HepG2 (cell line): ENCODE data around the gene STK36. TPM values are rescaled to one million over a fixed set of nuclear protein-coding genes. Genes with fewer than 3 reads are reported as not detected.
A peak's percentile ranks its signal among the peaks of the same experiment; 100 is the strongest.

ENCODE experiments used
- CREB1 ChIP-seq, 2 experiments: fragments of 450-650 bp in 1 of 2; IDR thresholded peaks; 2 replicates each; pipeline ENCODE4 v1.6.1; 2016 to 2017; ENCODE audit warnings: control low read depth in 1 of 2, mild to moderate bottlenecking in 1 of 2, missing compliant biosample characterization in 1 of 2, missing genetic modification characterization in 1 of 2
- HMG20B ChIP-seq: conservative IDR thresholded peaks from 2 replicates; pipeline ENCODE4 v1.6.1; 2016; ENCODE audit warnings: missing genetic modification reagents, missing compliant biosample characterization
- HNRNPUL1 ChIP-seq: fragments of 200-400 bp; formaldehyde crosslinking; IDR thresholded peaks from 2 replicates; pipeline ENCODE4 v1.6.1; 2017; ENCODE audit warnings: low read depth, mild to moderate bottlenecking, low read length, moderate library complexity
- KAT8 ChIP-seq: IDR thresholded peaks from 2 replicates; pipeline ENCODE4 v1.6.1; 2016; ENCODE audit warnings: missing genetic modification reagents, missing compliant biosample characterization
- NFATC3 ChIP-seq: sonication (generic); formaldehyde crosslinking; IDR thresholded peaks from 2 replicates; pipeline ENCODE4 v1.5.1; 2020; ENCODE audit warnings: mild to moderate bottlenecking, missing genetic modification reagents
- NFIB ChIP-seq: sonication (generic); formaldehyde crosslinking; IDR thresholded peaks from 2 replicates; pipeline ENCODE4 v1.9.0; 2021; ENCODE audit warnings: missing genetic modification reagents, mild to moderate bottlenecking, borderline replicate concordance
- NR2F6 ChIP-seq, 2 experiments: IDR thresholded peaks; 2 replicates each; pipeline ENCODE4 v1.6.1; 2016; ENCODE audit warnings: antibody characterized with exemption in 1 of 2, mild to moderate bottlenecking in 1 of 2
- RXRA ChIP-seq: sonication (generic); formaldehyde crosslinking; IDR thresholded peaks from 2 replicates; pipeline ENCODE4 v1.5.1; 2020; ENCODE audit warnings: missing genetic modification reagents
- ZFP62 ChIP-seq: sonication (generic); formaldehyde crosslinking; IDR thresholded peaks from 2 replicates; pipeline ENCODE4 v1.4.0; 2020; ENCODE audit warnings: missing genetic modification reagents
- ZNF614 ChIP-seq: IDR thresholded peaks from 2 replicates; pipeline ENCODE4 v1.6.1; 2018; ENCODE audit warnings: missing biosample characterization, missing genetic modification reagents, inconsistent platforms, borderline replicate concordance
- polyA plus RNA-seq, 8 experiments: library from polyadenylated mRNA; depleted of rRNA in 3 of 8; stranded (reverse) in 7 of 8; unstranded in 1 of 8; fragments of >200 nt; fragmentation: Illumina TruSeq in 4 of 8; extraction: Trizol in 4 of 8; gene quantifications; 2 replicates each; pipeline versions ENCODE4 v1.2.1 to v1.2.3, GENCODE V29; 2011 to 2016; ENCODE audit warnings: low read depth in 4 of 8, missing spikeins in 1 of 8, mixed read lengths in 1 of 8; ENCODE audit not compliant: insufficient read depth in 1 of 8
- total RNA-seq, 5 experiments: library from RNA; depleted of rRNA; stranded (reverse); fragments of >200 nt; fragmentation: Illumina TruSeq; extraction: Trizol; gene quantifications; 2 replicates each; pipeline ENCODE4 v1.2.3, GENCODE V29; 2016; ENCODE audit warnings: low read depth in 1 of 5
- TF ChIP-seq, protein P1 (sequence below): sonication (generic); formaldehyde crosslinking; IDR thresholded peaks from 2 replicates; pipeline ENCODE4 v1.9.0; 2021; ENCODE audit warnings: missing genetic modification reagents, borderline replicate concordance
- TF ChIP-seq, protein P2 (sequence below): sonication (generic); formaldehyde crosslinking; conservative IDR thresholded peaks from 2 replicates; pipeline ENCODE4 v1.4.0; 2020; ENCODE audit warnings: mild to moderate bottlenecking, missing genetic modification reagents, moderate library complexity
- TF ChIP-seq, protein P3 (sequence below): sonication (generic); formaldehyde crosslinking; IDR thresholded peaks from 2 replicates; pipeline ENCODE4 v1.4.0; 2020; ENCODE audit warnings: missing genetic modification reagents, low read depth, mild to moderate bottlenecking, borderline replicate concordance
- TF ChIP-seq, protein P4 (sequence below): IDR thresholded peaks from 2 replicates; pipeline ENCODE4 v1.6.1; 2016

The STK36 gene
- total and polyA plus RNA-seq, 2 of the 13 experiments (the other 11 are each of a cell fraction or from before 2014, with no cell fraction given): 45.9 to 83.5 TPM

DNA sequence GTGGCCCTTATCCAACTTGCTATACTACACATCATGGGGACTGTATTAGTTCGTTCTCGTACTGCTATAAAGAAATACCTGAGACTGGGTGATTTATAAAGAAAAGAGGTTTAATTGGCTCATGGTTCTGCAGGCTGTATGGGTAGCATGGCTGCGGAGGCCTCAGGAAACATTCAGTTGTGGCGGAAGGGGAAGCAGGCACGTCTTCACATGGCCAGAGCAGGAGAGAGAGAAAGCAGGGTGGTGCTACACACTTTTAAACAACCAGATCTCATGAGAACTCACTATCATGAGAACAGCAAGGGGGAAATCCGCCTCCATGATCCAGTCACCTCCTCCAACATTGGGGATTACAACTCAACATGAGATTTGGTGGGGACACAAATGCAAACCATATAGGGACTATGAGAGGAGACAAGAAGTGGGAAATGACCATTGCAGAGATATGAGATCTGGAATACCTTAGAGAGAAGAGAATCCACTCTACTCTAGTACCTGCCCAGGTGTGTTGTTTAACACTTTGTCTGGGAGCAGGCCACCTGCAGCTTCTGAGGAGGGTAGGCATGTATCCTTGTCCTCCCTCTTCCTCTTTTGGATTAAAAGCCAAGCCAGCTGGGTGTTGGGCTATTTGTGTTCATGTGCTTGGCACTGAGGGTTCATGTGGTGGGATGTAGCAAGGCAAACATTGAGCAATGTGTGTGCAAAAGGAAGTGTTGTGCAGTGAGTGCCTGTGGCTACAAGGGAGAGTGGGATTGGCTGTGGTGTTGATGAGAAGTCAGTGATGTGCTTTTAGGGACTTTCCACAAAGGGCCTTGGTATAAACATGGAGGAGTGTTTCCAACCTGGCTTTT, 61.5 kb downstream of the STK36 start (continued):
- TF ChIP-seq, protein P1, sequence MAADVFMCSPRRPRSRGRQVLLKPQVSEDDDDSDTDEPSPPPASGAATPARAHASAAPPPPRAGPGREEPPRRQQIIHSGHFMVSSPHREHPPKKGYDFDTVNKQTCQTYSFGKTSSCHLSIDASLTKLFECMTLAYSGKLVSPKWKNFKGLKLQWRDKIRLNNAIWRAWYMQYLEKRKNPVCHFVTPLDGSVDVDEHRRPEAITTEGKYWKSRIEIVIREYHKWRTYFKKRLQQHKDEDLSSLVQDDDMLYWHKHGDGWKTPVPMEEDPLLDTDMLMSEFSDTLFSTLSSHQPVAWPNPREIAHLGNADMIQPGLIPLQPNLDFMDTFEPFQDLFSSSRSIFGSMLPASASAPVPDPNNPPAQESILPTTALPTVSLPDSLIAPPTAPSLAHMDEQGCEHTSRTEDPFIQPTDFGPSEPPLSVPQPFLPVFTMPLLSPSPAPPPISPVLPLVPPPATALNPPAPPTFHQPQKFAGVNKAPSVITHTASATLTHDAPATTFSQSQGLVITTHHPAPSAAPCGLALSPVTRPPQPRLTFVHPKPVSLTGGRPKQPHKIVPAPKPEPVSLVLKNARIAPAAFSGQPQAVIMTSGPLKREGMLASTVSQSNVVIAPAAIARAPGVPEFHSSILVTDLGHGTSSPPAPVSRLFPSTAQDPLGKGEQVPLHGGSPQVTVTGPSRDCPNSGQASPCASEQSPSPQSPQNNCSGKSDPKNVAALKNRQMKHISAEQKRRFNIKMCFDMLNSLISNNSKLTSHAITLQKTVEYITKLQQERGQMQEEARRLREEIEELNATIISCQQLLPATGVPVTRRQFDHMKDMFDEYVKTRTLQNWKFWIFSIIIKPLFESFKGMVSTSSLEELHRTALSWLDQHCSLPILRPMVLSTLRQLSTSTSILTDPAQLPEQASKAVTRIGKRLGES (CRISPR knock-in tag): peak; percentile 94
- TF ChIP-seq NFIB (CRISPR knock-in tag) (no peak), ZNF614 (CRISPR knock-in tag) (peak; percentile 98), ZFP62 (no peak), HNRNPUL1 (no peak), NFATC3 (CRISPR knock-in tag) (peak; percentile 35; the same call in 1 of the 2 replicates), NR2F6 (IDR thresholded peaks at IDR 0.05) (0 out of 2 replicates have a peak, but pooled peaks have one; percentile 34), NR2F6 (CRISPR knock-in tag; IDR thresholded peaks at IDR 0.05) (peak; percentile 91), RXRA (CRISPR knock-in tag) (peak; percentile 71; the same call in 1 of the 2 replicates), KAT8 (CRISPR knock-in tag) (peak; percentile 77), HMG20B (CRISPR knock-in tag) (peak; percentile 53; the same call in 1 of the 2 replicates), CREB1 (IDR thresholded peaks at IDR 0.05) (no peak; the same call in 1 of the 2 replicates), CREB1 (CRISPR knock-in tag; IDR thresholded peaks at IDR 0.05) (no peak)
- TF ChIP-seq, protein P2, sequence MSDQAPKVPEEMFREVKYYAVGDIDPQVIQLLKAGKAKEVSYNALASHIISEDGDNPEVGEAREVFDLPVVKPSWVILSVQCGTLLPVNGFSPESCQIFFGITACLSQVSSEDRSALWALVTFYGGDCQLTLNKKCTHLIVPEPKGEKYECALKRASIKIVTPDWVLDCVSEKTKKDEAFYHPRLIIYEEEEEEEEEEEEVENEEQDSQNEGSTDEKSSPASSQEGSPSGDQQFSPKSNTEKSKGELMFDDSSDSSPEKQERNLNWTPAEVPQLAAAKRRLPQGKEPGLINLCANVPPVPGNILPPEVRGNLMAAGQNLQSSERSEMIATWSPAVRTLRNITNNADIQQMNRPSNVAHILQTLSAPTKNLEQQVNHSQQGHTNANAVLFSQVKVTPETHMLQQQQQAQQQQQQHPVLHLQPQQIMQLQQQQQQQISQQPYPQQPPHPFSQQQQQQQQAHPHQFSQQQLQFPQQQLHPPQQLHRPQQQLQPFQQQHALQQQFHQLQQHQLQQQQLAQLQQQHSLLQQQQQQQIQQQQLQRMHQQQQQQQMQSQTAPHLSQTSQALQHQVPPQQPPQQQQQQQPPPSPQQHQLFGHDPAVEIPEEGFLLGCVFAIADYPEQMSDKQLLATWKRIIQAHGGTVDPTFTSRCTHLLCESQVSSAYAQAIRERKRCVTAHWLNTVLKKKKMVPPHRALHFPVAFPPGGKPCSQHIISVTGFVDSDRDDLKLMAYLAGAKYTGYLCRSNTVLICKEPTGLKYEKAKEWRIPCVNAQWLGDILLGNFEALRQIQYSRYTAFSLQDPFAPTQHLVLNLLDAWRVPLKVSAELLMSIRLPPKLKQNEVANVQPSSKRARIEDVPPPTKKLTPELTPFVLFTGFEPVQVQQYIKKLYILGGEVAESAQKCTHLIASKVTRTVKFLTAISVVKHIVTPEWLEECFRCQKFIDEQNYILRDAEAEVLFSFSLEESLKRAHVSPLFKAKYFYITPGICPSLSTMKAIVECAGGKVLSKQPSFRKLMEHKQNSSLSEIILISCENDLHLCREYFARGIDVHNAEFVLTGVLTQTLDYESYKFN (CRISPR knock-in tag): peak; percentile 75
- TF ChIP-seq, protein P3, sequence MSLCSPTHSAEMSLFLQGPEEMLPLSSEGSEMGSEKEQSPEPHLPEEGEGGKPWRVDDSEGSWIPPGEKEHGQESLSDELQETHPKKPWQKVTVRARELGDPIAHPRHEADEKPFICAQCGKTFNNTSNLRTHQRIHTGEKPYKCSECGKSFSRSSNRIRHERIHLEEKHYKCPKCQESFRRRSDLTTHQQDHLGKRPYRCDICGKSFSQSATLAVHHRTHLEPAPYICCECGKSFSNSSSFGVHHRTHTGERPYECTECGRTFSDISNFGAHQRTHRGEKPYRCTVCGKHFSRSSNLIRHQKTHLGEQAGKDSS (CRISPR knock-in tag): peak; percentile 95
- TF ChIP-seq, protein P4, sequence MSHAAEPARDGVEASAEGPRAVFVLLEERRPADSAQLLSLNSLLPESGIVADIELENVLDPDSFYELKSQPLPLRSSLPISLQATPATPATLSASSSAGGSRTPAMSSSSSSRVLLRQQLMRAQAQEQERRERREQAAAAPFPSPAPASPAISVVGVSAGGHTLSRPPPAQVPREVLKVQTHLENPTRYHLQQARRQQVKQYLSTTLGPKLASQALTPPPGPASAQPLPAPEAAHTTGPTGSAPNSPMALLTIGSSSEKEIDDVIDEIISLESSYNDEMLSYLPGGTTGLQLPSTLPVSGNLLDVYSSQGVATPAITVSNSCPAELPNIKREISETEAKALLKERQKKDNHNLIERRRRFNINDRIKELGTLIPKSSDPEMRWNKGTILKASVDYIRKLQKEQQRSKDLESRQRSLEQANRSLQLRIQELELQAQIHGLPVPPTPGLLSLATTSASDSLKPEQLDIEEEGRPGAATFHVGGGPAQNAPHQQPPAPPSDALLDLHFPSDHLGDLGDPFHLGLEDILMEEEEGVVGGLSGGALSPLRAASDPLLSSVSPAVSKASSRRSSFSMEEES (CRISPR knock-in tag): peak; percentile 92
